HG03457 (cell line): Measurements from ENCODE around the gene KCNQ1.

Experiments used
- ATAC-seq: cut with Tn5 transposase; IDR thresholded peaks from one replicate; pipeline ENCODE4 v1.9.1; 2021; ENCODE audit warnings: moderate number of reproducible peaks; ENCODE audit not compliant: unreplicated experiment

Gene KCNQ1

GRCh38 chr11:2643746-2644145, 198.9 kb downstream of the KCNQ1 start:
- ATAC-seq: no peak

GRCh38 chr11:2644844-2645778, 200.3 kb downstream of the KCNQ1 start:
- ATAC-seq: no peak

- no peak for ATAC-seq
Measured at GRCh38 chr11:2645779-2646118, 200.9 kb downstream of the KCNQ1 start.

- ATAC-seq: no peak
Measured at GRCh38 chr11:2647167-2647566, 202.4 kb downstream of the KCNQ1 start.

- ATAC-seq: no peak
Measured at GRCh38 chr11:2647953-2648352, 203.1 kb downstream of the KCNQ1 start.

GRCh38 chr11:2649400-2649799, 204.6 kb downstream of the KCNQ1 start:
- no peak for ATAC-seq

- ATAC-seq: no peak
Measured at GRCh38 chr11:2649848-2650247, 205.0 kb downstream of the KCNQ1 start.

- ATAC-seq: no peak
Measured at GRCh38 chr11:2650343-2650867, 205.6 kb downstream of the KCNQ1 start.

- no peak for ATAC-seq
Measured at GRCh38 chr11:2651054-2651617, 206.3 kb downstream of the KCNQ1 start.

- no peak for ATAC-seq
Measured at GRCh38 chr11:2651826-2652271, 207.0 kb downstream of the KCNQ1 start.

- ATAC-seq: no peak
Measured at GRCh38 chr11:2652333-2653197, 207.8 kb downstream of the KCNQ1 start.

GRCh38 chr11:2653198-2653551, 208.4 kb downstream of the KCNQ1 start:
- ATAC-seq: no peak

- ATAC-seq: no peak
Measured at GRCh38 chr11:2653930-2654739, 209.3 kb downstream of the KCNQ1 start.

- no peak for ATAC-seq
Measured at GRCh38 chr11:2655016-2655719, 210.4 kb downstream of the KCNQ1 start.

- no peak for ATAC-seq
Measured at GRCh38 chr11:2655834-2656622, 211.2 kb downstream of the KCNQ1 start.

GRCh38 chr11:2656859-2657258, 212.1 kb downstream of the KCNQ1 start:
- ATAC-seq: no peak

GRCh38 chr11:2657697-2658284, 213.0 kb downstream of the KCNQ1 start:
- ATAC-seq: no peak

- no peak for ATAC-seq
Measured at GRCh38 chr11:2660357-2660939, 215.6 kb downstream of the KCNQ1 start.
